Nephron (organoid): Measurements from ENCODE around the gene RAB5B.
"Not testable (repeated sequence)": the region's sequence is repeated elsewhere in the genome, so short reads cannot be mapped to it uniquely, and the experiment has no call there.

Source experiments
- H3K27ac Mint-ChIP-seq, 3 experiments: 2 replicates each; pipeline ENCODE4 v1.8.0; 2020; ENCODE audit warnings: mixed read lengths in 3 of 3, mild to moderate bottlenecking in 2 of 3, moderate library complexity in 1 of 3
- H3K27me3 Mint-ChIP-seq: 2 replicates; pipeline ENCODE4 v1.8.0; 2021; ENCODE audit warnings: low read depth, mild to moderate bottlenecking, moderate library complexity, mixed read lengths
- H3K36me3 Mint-ChIP-seq: 2 replicates; pipeline ENCODE4 v1.8.0; 2020; ENCODE audit warnings: low read depth, mixed read lengths
- H3K4me1 Mint-ChIP-seq: 2 replicates; pipeline ENCODE4 v1.8.0; 2020; ENCODE audit warnings: mixed read lengths
- H3K4me3 Mint-ChIP-seq, 3 experiments: 2 replicates each; pipeline ENCODE4 v1.8.0; 2020; ENCODE audit warnings: mild to moderate bottlenecking in 3 of 3, mixed read lengths in 3 of 3, moderate library complexity in 2 of 3
- H3K9me3 Mint-ChIP-seq: 2 replicates; pipeline ENCODE4 v1.8.0; 2020; ENCODE audit warnings: mixed read lengths
- TF ChIP-seq, protein P1 (sequence below), 3 experiments: fragments of 200-600 bp; sonication (generic); IDR thresholded peaks; one replicate each; pipeline ENCODE4 v1.5.0; 2021; ENCODE audit warnings: antibody characterized with exemption in 3 of 3; ENCODE audit not compliant: unreplicated experiment in 3 of 3

The RAB5B gene

GRCh38 chr12:55993230-55993853 lies 19.5 kb downstream of the RAB5B start:
- Mint-ChIP-seq H3K4me3 (no peak overlapping the region), H3K27ac (peak overlapping the region in 2 of 3 experiments; percentile 22 to 54), H3K9me3 (no peaks in the 10 kb centered on the region), H3K27me3 (no peaks in the 10 kb centered on the region), H3K4me1 (peaks cover 4% of the 10 kb centered on the region), H3K36me3 (peaks cover 56% of the 10 kb centered on the region)
- TF ChIP-seq, protein P1, sequence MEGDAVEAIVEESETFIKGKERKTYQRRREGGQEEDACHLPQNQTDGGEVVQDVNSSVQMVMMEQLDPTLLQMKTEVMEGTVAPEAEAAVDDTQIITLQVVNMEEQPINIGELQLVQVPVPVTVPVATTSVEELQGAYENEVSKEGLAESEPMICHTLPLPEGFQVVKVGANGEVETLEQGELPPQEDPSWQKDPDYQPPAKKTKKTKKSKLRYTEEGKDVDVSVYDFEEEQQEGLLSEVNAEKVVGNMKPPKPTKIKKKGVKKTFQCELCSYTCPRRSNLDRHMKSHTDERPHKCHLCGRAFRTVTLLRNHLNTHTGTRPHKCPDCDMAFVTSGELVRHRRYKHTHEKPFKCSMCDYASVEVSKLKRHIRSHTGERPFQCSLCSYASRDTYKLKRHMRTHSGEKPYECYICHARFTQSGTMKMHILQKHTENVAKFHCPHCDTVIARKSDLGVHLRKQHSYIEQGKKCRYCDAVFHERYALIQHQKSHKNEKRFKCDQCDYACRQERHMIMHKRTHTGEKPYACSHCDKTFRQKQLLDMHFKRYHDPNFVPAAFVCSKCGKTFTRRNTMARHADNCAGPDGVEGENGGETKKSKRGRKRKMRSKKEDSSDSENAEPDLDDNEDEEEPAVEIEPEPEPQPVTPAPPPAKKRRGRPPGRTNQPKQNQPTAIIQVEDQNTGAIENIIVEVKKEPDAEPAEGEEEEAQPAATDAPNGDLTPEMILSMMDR (IDR thresholded peaks at IDR 0.05; ENCODE audit: unreplicated experiment in 3 of 3) = no peak

GRCh38 chr12:55995366-55995765 lies 21.5 kb downstream of the RAB5B start:
- Mint-ChIP-seq H3K27me3 (no peaks in the 10 kb centered on the region), H3K27ac (peak overlapping the region in 1 of 3 experiments; percentile 98), H3K4me3 (no peak overlapping the region), H3K36me3 (peaks cover 45% of the 10 kb centered on the region), H3K4me1 (peaks cover 4% of the 10 kb centered on the region), H3K9me3 (no peaks in the 10 kb centered on the region)
- TF ChIP-seq, protein P1 (IDR thresholded peaks at IDR 0.05; ENCODE audit: unreplicated experiment in 3 of 3) = no peak

DNA sequence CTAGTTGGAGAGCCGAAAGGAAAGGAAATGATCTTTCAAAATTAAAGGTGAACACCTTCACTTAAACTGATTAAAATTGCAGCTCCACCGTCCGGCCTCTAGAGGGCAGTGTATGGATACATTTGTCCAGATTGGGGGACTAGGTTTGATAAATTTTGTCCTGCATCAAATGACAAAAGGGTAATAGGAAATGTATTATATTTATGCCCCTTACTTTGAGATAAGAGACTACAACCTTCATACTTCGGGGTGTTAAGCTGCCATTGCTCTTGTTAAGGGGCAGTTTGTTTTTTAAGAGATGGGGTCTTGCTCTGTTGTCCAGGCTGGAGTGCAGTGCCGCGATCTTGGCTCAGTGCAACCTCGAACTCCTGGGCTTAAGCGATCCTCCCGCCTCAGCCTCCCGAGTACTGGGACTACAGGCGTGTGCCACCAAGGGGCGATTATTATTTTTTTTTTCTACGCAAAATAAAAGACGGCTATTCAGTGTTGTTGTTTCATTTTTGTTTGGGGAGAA lies 22.4 kb downstream of the RAB5B start:
- Mint-ChIP-seq H3K27me3 (no peaks in the 10 kb centered on the region), H3K4me1 (peaks cover 4% of the 10 kb centered on the region), H3K4me3 (peak overlapping the region; percentile 93 to 99 (median 98)), H3K36me3 (peaks cover 37% of the 10 kb centered on the region), H3K9me3 (no peaks in the 10 kb centered on the region), H3K27ac (peak overlapping the region; percentile 81 to 98 (median 96))
- TF ChIP-seq, protein P1 (IDR thresholded peaks at IDR 0.05; ENCODE audit: unreplicated experiment in 3 of 3) = peak; percentile 75 to 86 (median 80)

GRCh38 chr12:55996715-55997534 lies 23.0 kb downstream of the RAB5B start, which contains the start of gene SUOX:
Gene SUOX, plus strand, starts transcription at chr12:55997276. Its CDS starts 4,946 bp downstream, at chr12:56002222.
- Mint-ChIP-seq H3K27ac (peak within 1 kb of the TSS; percentile 81 to 98 (median 96)), H3K36me3 (peaks cover 37% of the 10 kb centered on the region), H3K4me1 (peaks cover 4% of the 10 kb centered on the region), H3K27me3 (no peaks in the 10 kb centered on the region), H3K9me3 (no peaks in the 10 kb centered on the region), H3K4me3 (peak within 1 kb of the TSS; percentile 93 to 99 (median 98))
- TF ChIP-seq, protein P1 (IDR thresholded peaks at IDR 0.05; ENCODE audit: unreplicated experiment in 3 of 3) = no peak

DNA sequence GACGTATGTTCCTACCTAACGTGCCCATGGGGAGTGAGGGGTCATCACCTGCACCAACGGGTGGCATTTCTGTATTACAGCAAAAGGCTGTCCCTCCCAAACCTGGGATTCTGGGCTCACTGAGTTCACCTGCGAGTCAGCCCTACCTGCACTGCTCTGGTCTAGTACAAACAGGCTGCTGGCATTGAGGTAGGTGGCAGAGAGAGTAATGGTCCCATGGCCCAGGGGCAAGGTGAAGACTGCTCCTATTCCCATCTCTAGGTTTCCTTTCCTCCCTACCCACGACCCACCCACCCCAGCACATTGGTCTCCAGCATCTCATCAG lies 23.6 kb downstream of the RAB5B start:
- no peaks in the 10 kb centered on the region for H3K27me3 Mint-ChIP-seq
- H3K9me3 Mint-ChIP-seq = no peaks in the 10 kb centered on the region
- peak overlapping the region; percentile 93 to 99 (median 98) for H3K4me3 Mint-ChIP-seq
- peaks cover 4% of the 10 kb centered on the region for H3K4me1 Mint-ChIP-seq
- TF ChIP-seq, protein P1 (IDR thresholded peaks at IDR 0.05; ENCODE audit: unreplicated experiment in 3 of 3) = no peak
- H3K27ac Mint-ChIP-seq = peak overlapping the region; percentile 81 to 98 (median 96)
- H3K36me3 Mint-ChIP-seq = peaks cover 37% of the 10 kb centered on the region

DNA sequence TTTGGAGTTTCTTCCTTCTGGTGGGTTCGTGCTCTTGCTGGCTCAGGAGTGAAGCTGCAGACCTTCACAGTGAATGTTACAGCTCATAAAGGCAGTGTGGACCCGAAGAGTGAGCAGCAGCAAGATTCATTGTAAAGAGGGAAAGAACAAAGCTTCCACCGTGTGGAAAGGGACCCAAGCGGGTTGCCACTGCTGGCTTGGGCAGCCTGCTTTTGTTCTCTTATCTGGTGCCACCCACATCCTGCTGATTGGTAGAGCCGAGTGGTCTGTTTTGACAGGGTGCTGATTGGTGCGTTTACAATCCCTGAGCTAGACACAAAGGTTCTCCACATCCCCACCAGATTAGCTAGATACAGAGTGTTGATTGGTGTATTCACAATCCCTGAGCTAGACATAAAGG lies 25.6 kb downstream of the RAB5B start:
- Mint-ChIP-seq H3K4me3 (peak overlapping the region; percentile 56 to 78 (median 78)), H3K36me3 (peaks cover 39% of the 10 kb centered on the region), H3K27ac (peak overlapping the region in 1 of 3 experiments; percentile 41)
- not testable (repeated sequence) for H3K4me1 Mint-ChIP-seq, H3K9me3 Mint-ChIP-seq, H3K27me3 Mint-ChIP-seq

DNA sequence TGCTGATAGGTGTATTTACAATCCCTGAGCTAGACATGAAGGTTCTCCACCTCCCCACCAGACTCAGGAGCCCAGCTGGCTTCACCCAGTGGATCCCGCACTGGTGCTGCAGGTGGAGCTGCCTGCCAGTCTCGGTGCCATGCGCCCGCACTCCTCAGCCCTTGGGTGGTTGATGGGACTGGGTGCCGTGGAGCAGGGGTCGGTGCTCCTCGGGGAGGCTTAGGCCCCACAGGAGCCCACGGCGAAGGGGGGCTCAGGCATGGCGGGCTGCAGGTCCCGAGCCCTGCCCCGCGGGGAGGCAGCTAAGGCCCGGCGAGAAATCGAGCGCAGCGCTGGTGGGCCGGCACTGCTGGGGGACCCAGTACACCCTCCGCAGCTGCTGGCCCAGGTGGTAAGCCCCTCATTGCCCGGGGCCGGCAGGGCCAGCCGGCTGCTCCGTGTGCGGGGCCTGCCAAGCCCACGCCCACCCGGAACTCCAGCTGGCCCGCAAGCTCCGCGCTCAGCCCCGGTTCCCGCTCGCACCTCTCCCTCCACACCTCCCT lies 26.2 kb downstream of the RAB5B start:
- peaks cover 45% of the 10 kb centered on the region for H3K36me3 Mint-ChIP-seq
- not testable (repeated sequence) for H3K4me1 Mint-ChIP-seq, H3K9me3 Mint-ChIP-seq, H3K4me3 Mint-ChIP-seq, H3K27ac Mint-ChIP-seq, H3K27me3 Mint-ChIP-seq
